OCI-LY1 (cell line): ENCODE data around the gene GANAB.

Source experiments
- CTCF ChIP-seq: fragments of 200-600 bp; sonication (generic), shearing (Covaris generic); IDR thresholded peaks from 2 replicates; pipeline ENCODE4 v1.5.1; 2017; ENCODE audit warnings: mild to moderate bottlenecking, antibody characterized with exemption, low read length, moderate library complexity, mixed read lengths
- EZH2 ChIP-seq: fragments of 200-600 bp; sonication (generic), shearing (Covaris generic); IDR thresholded peaks from 2 replicates; pipeline ENCODE4 v1.8.0; 2017; ENCODE audit warnings: borderline replicate concordance, mixed run types, mild to moderate bottlenecking, antibody characterized with exemption, low read length, moderate library complexity, mixed read lengths

DNA sequence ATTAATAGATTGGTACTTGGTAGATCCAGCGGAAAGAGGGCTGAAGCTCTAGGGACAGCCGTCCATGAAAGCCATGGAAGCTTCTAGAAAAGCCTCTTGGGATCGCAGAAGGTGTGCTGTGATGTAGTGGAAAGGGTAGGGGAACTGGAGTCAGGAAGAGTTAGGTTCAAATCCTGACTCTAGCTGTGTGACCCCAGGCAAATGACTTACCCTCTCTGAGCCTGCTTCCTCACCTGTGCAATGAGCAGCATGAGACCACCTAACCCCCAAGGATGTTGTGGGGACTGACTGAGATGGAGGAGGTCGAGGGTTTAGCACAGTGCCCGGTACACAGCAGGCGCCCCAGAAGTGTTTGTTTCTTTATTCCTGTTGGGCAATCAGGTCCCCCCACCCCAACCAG, 36.0 kb downstream of the GANAB start:
- TF ChIP-seq CTCF (no peak), EZH2 (no peak)
